ENCODE results near the gene MICOS13. TPM values are rescaled to one million over a fixed set of nuclear protein-coding genes. Genes with fewer than 3 reads are reported as not detected.

Gene MICOS13
- polyA plus RNA-seq, 4 donors: 41.9 to 134 (median 108) TPM

- FAIRE-seq (no peak), DNase-seq (no peak)
- Histone ChIP-seq H3K4me3 (ENCODE audit: low read depth in 1 of 3, low read length in 3 of 3) (peak overlapping the region; percentile 10 to 49 (median 40)), H3K36me3 (ENCODE audit: control insufficient read depth in 3 of 3, insufficient read depth in 2 of 3, low read depth in 1 of 3, low read length in 3 of 3) (peaks cover 0 to 5% (median 0%) of the 10 kb centered on the region in 3 donors), H3K27ac (ENCODE audit: low read depth in 1 of 3, low read length in 2 of 3) (peak overlapping the region in 2 of 3 donors; percentile 72 to 81), H3K9me3 (ENCODE audit: control insufficient read depth in 2 of 2, insufficient read depth in 1 of 2, low read depth in 1 of 2, low read length in 1 of 2) (no peaks in the 10 kb centered on the region), H3K27me3 (ENCODE audit: control insufficient read depth in 3 of 3, insufficient read depth in 3 of 3, low read length in 3 of 3) (peaks cover 0 to 1% (median 0%) of the 10 kb centered on the region in 3 donors), H3K4me1 (ENCODE audit: control insufficient read depth in 3 of 3, insufficient read depth in 2 of 3, low read depth in 1 of 3, low read length in 2 of 3) (peaks cover 0 to 9% (median 0%) of the 10 kb centered on the region in 3 donors)
- WGBS, 3 donors: 25 to 35% (median 35%) methylated on average over 15 to 16 of the region's 16 CpGs
These were observed 6.0 kb upstream of the MICOS13 start for GRCh38 chr19:5686326-5686646.

DNA sequence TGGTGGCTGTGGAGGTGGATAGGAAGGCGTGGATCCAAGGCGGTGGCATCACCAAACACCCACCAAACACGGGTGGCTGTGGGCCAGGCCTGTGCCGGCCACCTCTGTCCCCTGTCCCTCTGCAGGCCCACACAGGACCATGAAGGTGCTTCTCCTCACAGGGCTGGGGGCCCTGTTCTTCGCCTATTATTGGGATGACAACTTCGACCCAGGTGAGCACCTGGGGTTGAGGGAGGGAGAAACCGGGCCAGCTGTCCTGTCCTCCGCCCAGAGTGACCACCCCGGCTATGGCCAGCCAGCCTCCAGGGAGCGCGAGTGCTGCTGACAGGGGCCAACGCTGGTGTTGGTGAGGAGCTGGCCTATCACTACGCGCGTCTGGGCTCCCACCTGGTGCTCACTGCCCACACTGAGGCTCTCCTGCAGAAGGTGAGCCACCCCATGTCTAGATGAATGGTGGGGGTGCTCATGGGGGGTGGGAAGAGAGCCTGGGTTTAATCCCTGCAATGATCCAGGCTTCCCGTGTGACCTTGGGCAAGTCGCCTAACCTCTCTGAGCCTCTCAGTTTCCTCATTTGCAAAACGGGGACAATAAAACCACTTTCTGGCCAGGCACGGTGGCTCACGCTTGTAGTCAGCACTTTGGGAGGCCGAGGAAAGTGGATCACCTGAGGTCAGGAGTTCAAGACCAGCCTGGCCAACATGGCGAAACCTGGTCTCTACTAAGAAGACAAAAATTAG is 4.5 kb upstream of the MICOS13 start:
- DNase-seq (no peak), FAIRE-seq (no peak)

GRCh38 chr19:5683177-5683886 is 3.0 kb upstream of the MICOS13 start:
- peaks cover 0 to 2% (median 0%) of the 10 kb centered on the region in 3 donors for H3K36me3 ChIP-seq (ENCODE audit: control insufficient read depth in 3 of 3, insufficient read depth in 2 of 3, low read depth in 1 of 3, low read length in 3 of 3)
- H3K27ac ChIP-seq (ENCODE audit: low read depth in 1 of 3, low read length in 2 of 3): no peak overlapping the region
- H3K9me3 ChIP-seq (ENCODE audit: control insufficient read depth in 2 of 2, insufficient read depth in 1 of 2, low read depth in 1 of 2, low read length in 1 of 2): no peaks in the 10 kb centered on the region
- FAIRE-seq: no peak
- whole genome bisulfite sequencing, 3 donors: 90 to 93% (median 91%) methylated on average over 10 of the region's 10 CpGs
- no peak overlapping the region for H3K4me3 ChIP-seq (ENCODE audit: low read depth in 1 of 3, low read length in 3 of 3)
- peaks cover 1 to 17% (median 6%) of the 10 kb centered on the region in 3 donors for H3K4me1 ChIP-seq (ENCODE audit: control insufficient read depth in 3 of 3, insufficient read depth in 2 of 3, low read depth in 1 of 3, low read length in 2 of 3)
- DNase-seq: no peak
- H3K27me3 ChIP-seq (ENCODE audit: control insufficient read depth in 3 of 3, insufficient read depth in 3 of 3, low read length in 3 of 3): peaks cover 0 to 4% (median 0%) of the 10 kb centered on the region in 3 donors

More for the DNA sequence above, 4.5 kb upstream of the MICOS13 start:
- peaks cover 0 to 12% (median 1%) of the 10 kb centered on the region in 3 donors for H3K4me1 ChIP-seq (ENCODE audit: control insufficient read depth in 3 of 3, insufficient read depth in 2 of 3, low read depth in 1 of 3, low read length in 2 of 3)
- H3K9me3 ChIP-seq (ENCODE audit: control insufficient read depth in 2 of 2, insufficient read depth in 1 of 2, low read depth in 1 of 2, low read length in 1 of 2): no peaks in the 10 kb centered on the region
- peaks cover 0 to 4% (median 0%) of the 10 kb centered on the region in 3 donors for H3K27me3 ChIP-seq (ENCODE audit: control insufficient read depth in 3 of 3, insufficient read depth in 3 of 3, low read length in 3 of 3)
- no peak overlapping the region for H3K4me3 ChIP-seq (ENCODE audit: low read depth in 1 of 3, low read length in 3 of 3)
- WGBS, 3 donors: 87 to 92% (median 89%) methylated on average over 21 to 22 of the region's 22 CpGs
- H3K27ac ChIP-seq (ENCODE audit: low read depth in 1 of 3, low read length in 2 of 3): no peak overlapping the region
- no peaks in the 10 kb centered on the region for H3K36me3 ChIP-seq (ENCODE audit: control insufficient read depth in 3 of 3, insufficient read depth in 2 of 3, low read depth in 1 of 3, low read length in 3 of 3)

DNA sequence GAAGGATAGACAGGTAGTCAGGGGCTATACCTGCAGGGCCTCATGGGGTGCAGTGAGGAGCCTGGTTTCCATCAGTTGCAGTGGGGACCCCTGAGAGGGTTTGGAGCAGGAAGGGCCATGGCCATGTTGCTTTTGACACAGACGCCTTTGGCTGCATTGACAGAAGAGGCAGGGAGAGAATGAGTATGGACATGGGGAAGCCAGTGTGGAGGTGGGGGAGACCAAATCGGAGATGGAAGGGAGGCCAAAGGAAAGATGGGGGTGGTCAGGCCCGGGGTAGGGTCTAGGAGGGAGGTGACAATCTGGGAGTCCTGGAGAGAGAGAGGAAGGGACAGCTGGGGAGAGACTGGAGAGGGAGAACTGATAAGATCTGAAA is 1.8 kb upstream of the MICOS13 start:
- WGBS, 3 donors: 84 to 88% (median 87%) methylated on average over 3 of the region's 3 CpGs
- FAIRE-seq (no peak), DNase-seq (no peak)
- Histone ChIP-seq H3K4me3 (ENCODE audit: low read depth in 1 of 3, low read length in 3 of 3) (no peak overlapping the region), H3K9me3 (ENCODE audit: control insufficient read depth in 2 of 2, insufficient read depth in 1 of 2, low read depth in 1 of 2, low read length in 1 of 2) (no peaks in the 10 kb centered on the region), H3K4me1 (ENCODE audit: control insufficient read depth in 3 of 3, insufficient read depth in 2 of 3, low read depth in 1 of 3, low read length in 2 of 3) (peaks cover 1 to 14% (median 6%) of the 10 kb centered on the region in 3 donors), H3K27me3 (ENCODE audit: control insufficient read depth in 3 of 3, insufficient read depth in 3 of 3, low read length in 3 of 3) (peaks cover 0 to 4% (median 0%) of the 10 kb centered on the region in 3 donors), H3K27ac (ENCODE audit: low read depth in 1 of 3, low read length in 2 of 3) (no peak overlapping the region), H3K36me3 (ENCODE audit: control insufficient read depth in 3 of 3, insufficient read depth in 2 of 3, low read depth in 1 of 3, low read length in 3 of 3) (peaks cover 0 to 14% (median 0%) of the 10 kb centered on the region in 3 donors)

DNA sequence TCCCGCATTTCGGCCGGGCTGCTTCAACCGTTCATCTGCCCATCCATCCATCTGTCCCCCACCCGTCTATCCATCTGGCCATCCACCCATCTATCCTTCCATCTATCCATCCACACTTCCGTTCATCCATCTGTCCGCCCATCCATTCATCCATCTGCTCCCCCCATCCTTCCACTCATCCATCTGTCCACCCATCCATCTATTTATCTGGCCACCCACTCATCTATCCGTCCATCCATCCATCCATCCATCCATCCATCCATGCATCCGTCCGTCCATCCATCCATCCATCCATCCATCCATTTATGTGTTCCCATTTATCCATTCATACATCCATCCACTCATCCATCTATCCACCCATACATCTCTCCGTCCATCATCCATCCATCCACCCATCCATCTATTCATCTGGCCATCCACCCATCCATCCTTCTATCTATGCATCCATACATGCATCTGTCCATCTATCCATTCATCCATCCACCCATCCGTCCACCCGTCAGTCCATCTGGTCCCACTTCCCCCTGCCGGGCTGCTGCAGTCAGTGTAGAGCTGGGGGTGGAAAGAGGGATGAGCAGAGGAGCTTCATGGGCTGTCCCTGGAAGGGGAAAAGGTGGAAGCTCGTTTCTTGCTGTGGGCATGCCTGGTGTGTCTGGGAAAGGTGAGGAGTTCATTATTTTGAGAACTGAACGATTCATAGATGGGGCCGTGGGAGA is 1.2 kb upstream of the MICOS13 start:
- H3K4me3 ChIP-seq (ENCODE audit: low read depth in 1 of 3, low read length in 3 of 3): peak overlapping the region in 1 of 3 donors; percentile 98
- WGBS, 3 donors: 63 to 69% (median 65%) methylated on average over 15 to 17 of the region's 17 CpGs
- peaks cover 0 to 4% (median 0%) of the 10 kb centered on the region in 3 donors for H3K27me3 ChIP-seq (ENCODE audit: control insufficient read depth in 3 of 3, insufficient read depth in 3 of 3, low read length in 3 of 3)
- DNase-seq (no peak), FAIRE-seq (no peak)
- no peaks in the 10 kb centered on the region for H3K9me3 ChIP-seq (ENCODE audit: control insufficient read depth in 2 of 2, insufficient read depth in 1 of 2, low read depth in 1 of 2, low read length in 1 of 2)
- H3K27ac ChIP-seq (ENCODE audit: low read depth in 1 of 3, low read length in 2 of 3): no peak overlapping the region
- H3K4me1 ChIP-seq (ENCODE audit: control insufficient read depth in 3 of 3, insufficient read depth in 2 of 3, low read depth in 1 of 3, low read length in 2 of 3): peaks cover 1 to 14% (median 6%) of the 10 kb centered on the region in 3 donors
- H3K36me3 ChIP-seq (ENCODE audit: control insufficient read depth in 3 of 3, insufficient read depth in 2 of 3, low read depth in 1 of 3, low read length in 3 of 3): peaks cover 0 to 17% (median 0%) of the 10 kb centered on the region in 3 donors

DNA sequence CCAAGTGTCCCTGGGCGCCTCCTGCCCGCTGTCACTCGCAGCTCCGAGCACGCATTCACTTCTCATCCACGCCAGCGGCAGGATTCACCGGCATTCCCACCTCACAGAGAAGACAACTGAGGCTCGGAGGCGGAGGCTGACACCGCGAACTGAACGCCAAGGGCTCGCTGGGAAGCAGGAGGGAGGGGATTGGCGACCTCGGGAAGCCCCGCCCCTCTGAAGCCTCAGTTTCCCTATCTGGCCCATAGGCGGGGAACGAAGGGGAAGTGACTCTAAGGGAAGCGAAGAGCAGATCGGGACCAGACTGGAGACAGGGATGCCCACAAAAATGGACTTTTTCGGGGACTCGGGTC is 256 bp downstream of the MICOS13 start:
- peak overlapping the region; percentile 51 to 83 (median 80) for H3K27ac ChIP-seq (ENCODE audit: low read depth in 1 of 3, low read length in 2 of 3)
- H3K4me1 ChIP-seq (ENCODE audit: control insufficient read depth in 3 of 3, insufficient read depth in 2 of 3, low read depth in 1 of 3, low read length in 2 of 3): peaks cover 1 to 10% (median 6%) of the 10 kb centered on the region in 3 donors
- WGBS, 3 donors: 0% methylated on average over 23 of the region's 23 CpGs
- peaks cover 0 to 17% (median 0%) of the 10 kb centered on the region in 3 donors for H3K36me3 ChIP-seq (ENCODE audit: control insufficient read depth in 3 of 3, insufficient read depth in 2 of 3, low read depth in 1 of 3, low read length in 3 of 3)
- no peaks in the 10 kb centered on the region for H3K9me3 ChIP-seq (ENCODE audit: control insufficient read depth in 2 of 2, insufficient read depth in 1 of 2, low read depth in 1 of 2, low read length in 1 of 2)
- DNase-seq (no peak), FAIRE-seq (no peak)
- peaks cover 0 to 4% (median 0%) of the 10 kb centered on the region in 3 donors for H3K27me3 ChIP-seq (ENCODE audit: control insufficient read depth in 3 of 3, insufficient read depth in 3 of 3, low read length in 3 of 3)
- peak overlapping the region; percentile 55 to 98 (median 64) for H3K4me3 ChIP-seq (ENCODE audit: low read depth in 1 of 3, low read length in 3 of 3)

DNA sequence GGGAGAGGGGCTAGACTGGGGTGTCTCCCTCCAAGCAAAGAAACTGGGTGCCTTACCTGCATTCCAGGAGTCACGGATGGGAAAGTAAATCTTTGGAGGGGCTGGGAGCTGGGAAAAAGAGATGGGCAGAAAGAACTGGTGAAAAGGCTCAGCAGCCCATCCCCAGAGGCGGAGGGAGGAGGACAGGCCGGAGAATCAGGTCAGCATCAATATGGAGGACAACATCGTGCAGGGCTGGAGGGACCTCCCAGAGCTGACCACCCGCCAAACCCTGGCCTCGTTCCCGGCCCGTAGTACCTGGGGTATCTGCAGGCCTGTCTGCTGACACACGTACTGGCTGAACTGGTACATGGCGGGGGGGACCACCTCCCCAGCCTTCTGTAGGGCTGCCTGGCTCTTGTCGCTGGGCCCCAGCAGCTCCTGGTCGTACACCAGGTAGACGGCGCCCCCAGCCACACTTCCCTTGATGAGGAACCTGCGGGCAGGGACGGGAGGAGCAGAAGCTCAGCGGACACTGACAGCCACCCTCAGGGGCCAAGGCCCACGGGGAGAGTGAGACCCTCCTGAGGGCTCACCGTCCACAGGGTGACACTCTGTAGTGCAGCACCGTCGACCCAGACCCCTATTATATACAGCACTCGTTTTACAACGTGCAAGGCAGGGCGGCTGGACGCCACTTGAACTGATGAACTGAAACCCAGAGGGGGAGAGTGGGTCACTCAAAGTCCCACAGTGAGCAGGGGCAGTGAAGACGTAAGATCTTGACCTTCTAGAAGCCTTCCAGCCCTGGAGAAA is 830 bp downstream of the MICOS13 start:
- 17 to 29% (median 24%) methylated on average over 26 of the region's 26 CpGs for WGBS, 3 donors
- H3K27me3 ChIP-seq (ENCODE audit: control insufficient read depth in 3 of 3, insufficient read depth in 3 of 3, low read length in 3 of 3): peaks cover 0 to 4% (median 0%) of the 10 kb centered on the region in 3 donors
- peak overlapping the region; percentile 55 to 98 (median 64) for H3K4me3 ChIP-seq (ENCODE audit: low read depth in 1 of 3, low read length in 3 of 3)
- H3K27ac ChIP-seq (ENCODE audit: low read depth in 1 of 3, low read length in 2 of 3): peak overlapping the region in 2 of 3 donors; percentile 80 to 83
- peaks cover 0 to 17% (median 0%) of the 10 kb centered on the region in 3 donors for H3K36me3 ChIP-seq (ENCODE audit: control insufficient read depth in 3 of 3, insufficient read depth in 2 of 3, low read depth in 1 of 3, low read length in 3 of 3)
- no peaks in the 10 kb centered on the region for H3K9me3 ChIP-seq (ENCODE audit: control insufficient read depth in 2 of 2, insufficient read depth in 1 of 2, low read depth in 1 of 2, low read length in 1 of 2)
- no peak for DNase-seq
- peaks cover 1 to 10% (median 6%) of the 10 kb centered on the region in 3 donors for H3K4me1 ChIP-seq (ENCODE audit: control insufficient read depth in 3 of 3, insufficient read depth in 2 of 3, low read depth in 1 of 3, low read length in 2 of 3)
- FAIRE-seq: no peak
